ENCODE results near the gene MARVELD2. TPM values are rescaled to one million over a fixed set of nuclear protein-coding genes. Genes with fewer than 3 reads are reported as not detected.

The MARVELD2 gene
- total and polyA plus RNA-seq, 9 of the 15 experiments (the other 6 are each of a cell fraction or from before 2014, with no cell fraction given) = 0.03 to 0.29 (median 0.06) TPM; not detected in 3

DNA sequence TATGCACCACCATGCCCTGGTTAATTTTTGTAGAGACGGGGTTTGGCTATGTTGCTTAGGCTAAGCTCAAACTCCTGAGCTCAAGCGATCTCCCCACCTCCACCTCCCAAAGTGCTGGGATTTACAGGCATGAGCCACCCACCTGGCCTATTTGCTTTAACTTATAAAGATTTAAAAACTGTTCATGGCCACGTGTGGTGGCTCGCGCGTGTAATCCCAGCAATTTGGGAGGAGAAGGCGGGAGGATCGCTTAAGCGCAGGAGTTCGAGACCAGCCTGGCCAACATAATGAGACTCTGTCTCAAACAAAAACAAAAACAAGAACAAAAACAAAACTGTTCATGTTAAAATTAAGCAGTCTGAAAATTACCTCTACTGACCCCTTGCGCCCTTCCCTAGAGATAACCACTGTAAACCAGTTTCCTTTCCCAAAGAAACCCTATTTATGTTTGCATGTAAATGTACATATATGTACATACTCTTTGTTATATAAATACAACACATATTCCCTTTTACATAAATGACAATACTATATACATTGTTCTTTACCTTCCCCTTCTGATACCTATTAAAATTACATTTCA is 47.1 kb upstream of the MARVELD2 start (continued):
- TF ChIP-seq, protein P1, sequence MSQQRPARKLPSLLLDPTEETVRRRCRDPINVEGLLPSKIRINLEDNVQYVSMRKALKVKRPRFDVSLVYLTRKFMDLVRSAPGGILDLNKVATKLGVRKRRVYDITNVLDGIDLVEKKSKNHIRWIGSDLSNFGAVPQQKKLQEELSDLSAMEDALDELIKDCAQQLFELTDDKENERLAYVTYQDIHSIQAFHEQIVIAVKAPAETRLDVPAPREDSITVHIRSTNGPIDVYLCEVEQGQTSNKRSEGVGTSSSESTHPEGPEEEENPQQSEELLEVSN (IDR thresholded peaks at IDR 0.05; ENCODE audit: borderline replicate concordance in 1 of 2, extremely low read depth in 1 of 2, insufficient read depth in 1 of 2, insufficient read length in 1 of 2, low read depth in 1 of 2, low read length in 1 of 2, poor library complexity in 1 of 2, severe bottlenecking in 1 of 2) = peak in 1 of 2 experiments; percentile 59
- TF ChIP-seq EGR1 (conservative IDR thresholded peaks at IDR 0.05) (no peak), CHD4 (IDR thresholded peaks at IDR 0.05; ENCODE audit: insufficient read depth, insufficient replicate concordance, low read depth, low read length, poor library complexity, severe bottlenecking) (no peak), RAD21 (CRISPR knock-in tag; conservative IDR thresholded peaks at IDR 0.05 in 1 of 2, IDR thresholded peaks at IDR 0.05 in 1 of 2) (peak in 1 of 2 experiments; percentile 31; a peak in 2 of 4 replicates), ZNF12 (CRISPR knock-in tag; IDR thresholded peaks at IDR 0.05) (0 out of 2 replicates have a peak, but pooled peaks have one; percentile 34), ZNF311 (CRISPR knock-in tag; IDR thresholded peaks at IDR 0.05) (no peak), FOXP1 (CRISPR knock-in tag; IDR thresholded peaks at IDR 0.05) (no peak), POLR2B (IDR thresholded peaks at IDR 0.05; ENCODE audit: low read depth, partially characterized antibody) (no peak), SAP30 (IDR thresholded peaks at IDR 0.05; ENCODE audit: borderline replicate concordance, insufficient read depth, low read depth, low read length, poor library complexity, severe bottlenecking) (peak; percentile 13), ZNF316 (IDR thresholded peaks at IDR 0.05) (no peak), FOXK2 (conservative IDR thresholded peaks at IDR 0.05 in 1 of 2, IDR thresholded peaks at IDR 0.05 in 1 of 2; ENCODE audit: low read depth in 2 of 2) (peak in 1 of 2 experiments; percentile 34; a peak in 1 of 4 replicates)
- TF ChIP-seq, protein P2, sequence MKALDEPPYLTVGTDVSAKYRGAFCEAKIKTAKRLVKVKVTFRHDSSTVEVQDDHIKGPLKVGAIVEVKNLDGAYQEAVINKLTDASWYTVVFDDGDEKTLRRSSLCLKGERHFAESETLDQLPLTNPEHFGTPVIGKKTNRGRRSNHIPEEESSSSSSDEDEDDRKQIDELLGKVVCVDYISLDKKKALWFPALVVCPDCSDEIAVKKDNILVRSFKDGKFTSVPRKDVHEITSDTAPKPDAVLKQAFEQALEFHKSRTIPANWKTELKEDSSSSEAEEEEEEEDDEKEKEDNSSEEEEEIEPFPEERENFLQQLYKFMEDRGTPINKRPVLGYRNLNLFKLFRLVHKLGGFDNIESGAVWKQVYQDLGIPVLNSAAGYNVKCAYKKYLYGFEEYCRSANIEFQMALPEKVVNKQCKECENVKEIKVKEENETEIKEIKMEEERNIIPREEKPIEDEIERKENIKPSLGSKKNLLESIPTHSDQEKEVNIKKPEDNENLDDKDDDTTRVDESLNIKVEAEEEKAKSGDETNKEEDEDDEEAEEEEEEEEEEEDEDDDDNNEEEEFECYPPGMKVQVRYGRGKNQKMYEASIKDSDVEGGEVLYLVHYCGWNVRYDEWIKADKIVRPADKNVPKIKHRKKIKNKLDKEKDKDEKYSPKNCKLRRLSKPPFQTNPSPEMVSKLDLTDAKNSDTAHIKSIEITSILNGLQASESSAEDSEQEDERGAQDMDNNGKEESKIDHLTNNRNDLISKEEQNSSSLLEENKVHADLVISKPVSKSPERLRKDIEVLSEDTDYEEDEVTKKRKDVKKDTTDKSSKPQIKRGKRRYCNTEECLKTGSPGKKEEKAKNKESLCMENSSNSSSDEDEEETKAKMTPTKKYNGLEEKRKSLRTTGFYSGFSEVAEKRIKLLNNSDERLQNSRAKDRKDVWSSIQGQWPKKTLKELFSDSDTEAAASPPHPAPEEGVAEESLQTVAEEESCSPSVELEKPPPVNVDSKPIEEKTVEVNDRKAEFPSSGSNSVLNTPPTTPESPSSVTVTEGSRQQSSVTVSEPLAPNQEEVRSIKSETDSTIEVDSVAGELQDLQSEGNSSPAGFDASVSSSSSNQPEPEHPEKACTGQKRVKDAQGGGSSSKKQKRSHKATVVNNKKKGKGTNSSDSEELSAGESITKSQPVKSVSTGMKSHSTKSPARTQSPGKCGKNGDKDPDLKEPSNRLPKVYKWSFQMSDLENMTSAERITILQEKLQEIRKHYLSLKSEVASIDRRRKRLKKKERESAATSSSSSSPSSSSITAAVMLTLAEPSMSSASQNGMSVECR (CRISPR knock-in tag; IDR thresholded peaks at IDR 0.05) = 0 out of 2 replicates have a peak, but pooled peaks have one; percentile 49
- TF ChIP-seq, protein P3, sequence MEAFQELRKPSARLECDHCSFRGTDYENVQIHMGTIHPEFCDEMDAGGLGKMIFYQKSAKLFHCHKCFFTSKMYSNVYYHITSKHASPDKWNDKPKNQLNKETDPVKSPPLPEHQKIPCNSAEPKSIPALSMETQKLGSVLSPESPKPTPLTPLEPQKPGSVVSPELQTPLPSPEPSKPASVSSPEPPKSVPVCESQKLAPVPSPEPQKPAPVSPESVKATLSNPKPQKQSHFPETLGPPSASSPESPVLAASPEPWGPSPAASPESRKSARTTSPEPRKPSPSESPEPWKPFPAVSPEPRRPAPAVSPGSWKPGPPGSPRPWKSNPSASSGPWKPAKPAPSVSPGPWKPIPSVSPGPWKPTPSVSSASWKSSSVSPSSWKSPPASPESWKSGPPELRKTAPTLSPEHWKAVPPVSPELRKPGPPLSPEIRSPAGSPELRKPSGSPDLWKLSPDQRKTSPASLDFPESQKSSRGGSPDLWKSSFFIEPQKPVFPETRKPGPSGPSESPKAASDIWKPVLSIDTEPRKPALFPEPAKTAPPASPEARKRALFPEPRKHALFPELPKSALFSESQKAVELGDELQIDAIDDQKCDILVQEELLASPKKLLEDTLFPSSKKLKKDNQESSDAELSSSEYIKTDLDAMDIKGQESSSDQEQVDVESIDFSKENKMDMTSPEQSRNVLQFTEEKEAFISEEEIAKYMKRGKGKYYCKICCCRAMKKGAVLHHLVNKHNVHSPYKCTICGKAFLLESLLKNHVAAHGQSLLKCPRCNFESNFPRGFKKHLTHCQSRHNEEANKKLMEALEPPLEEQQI (IDR thresholded peaks at IDR 0.05) = peak; percentile 43; the same call in 1 of the 2 replicates
- TF ChIP-seq, protein P4, sequence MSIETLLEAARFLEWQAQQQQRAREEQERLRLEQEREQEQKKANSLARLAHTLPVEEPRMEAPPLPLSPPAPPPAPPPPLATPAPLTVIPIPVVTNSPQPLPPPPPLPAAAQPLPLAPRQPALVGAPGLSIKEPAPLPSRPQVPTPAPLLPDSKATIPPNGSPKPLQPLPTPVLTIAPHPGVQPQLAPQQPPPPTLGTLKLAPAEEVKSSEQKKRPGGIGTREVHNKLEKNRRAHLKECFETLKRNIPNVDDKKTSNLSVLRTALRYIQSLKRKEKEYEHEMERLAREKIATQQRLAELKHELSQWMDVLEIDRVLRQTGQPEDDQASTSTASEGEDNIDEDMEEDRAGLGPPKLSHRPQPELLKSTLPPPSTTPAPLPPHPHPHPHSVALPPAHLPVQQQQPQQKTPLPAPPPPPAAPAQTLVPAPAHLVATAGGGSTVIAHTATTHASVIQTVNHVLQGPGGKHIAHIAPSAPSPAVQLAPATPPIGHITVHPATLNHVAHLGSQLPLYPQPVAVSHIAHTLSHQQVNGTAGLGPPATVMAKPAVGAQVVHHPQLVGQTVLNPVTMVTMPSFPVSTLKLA (conservative IDR thresholded peaks at IDR 0.05) = peak; percentile 24 to 60; a peak in 3 of 4 replicates
- TF ChIP-seq, protein P5, sequence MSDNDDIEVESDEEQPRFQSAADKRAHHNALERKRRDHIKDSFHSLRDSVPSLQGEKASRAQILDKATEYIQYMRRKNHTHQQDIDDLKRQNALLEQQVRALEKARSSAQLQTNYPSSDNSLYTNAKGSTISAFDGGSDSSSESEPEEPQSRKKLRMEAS (CRISPR knock-in tag; IDR thresholded peaks at IDR 0.05) = peak; percentile 60

All from K562 (cell line).